SK-N-SH (cell line): ENCODE data around the gene ROPN1. TPM values are rescaled to one million over a fixed set of nuclear protein-coding genes. Genes with fewer than 3 reads are reported as not detected.

Experiments used
- CTCF ChIA-PET: fragments of 300-600, 350-600 bp; formaldehyde crosslinking; extraction: SDS; loops from one replicate; lab custom pipeline; 2021; lab: Yijun Ruan, JAX
- POLR2A ChIA-PET: fragments of 350-600 bp; sonication (Branson Sonifier 250); formaldehyde crosslinking; extraction: SDS; loops from one replicate; lab custom pipeline; 2020; ENCODE audit warnings: antibody characterized with exemption, inconsistent platforms; lab: Yijun Ruan, JAX
- DNase-seq: peaks from one replicate; pipeline ENCODE4 v3.0.0; 2012
- H2AFZ ChIP-seq: fragments of 200-600 bp; sonication (generic); 2 replicates; pipeline ENCODE4 v1.8.1; 2016; ENCODE audit warnings: antibody characterized with exemption, mild to moderate bottlenecking, low read depth
- H3F3A ChIP-seq: fragments of 200-600 bp; sonication (generic); replicated peaks from 2 replicates; pipeline ENCODE3; 2016; ENCODE audit warnings: antibody characterized with exemption, mild to moderate bottlenecking; ENCODE audit not compliant: insufficient read depth
- H3K27ac ChIP-seq, 2 experiments: fragments of 200-500 bp in 1 of 2; fragments of 200-600 bp in 1 of 2; sonication (Bioruptor generic) in 1 of 2; sonication (generic), shearing (Covaris generic) in 1 of 2; 2 replicates each; pipeline versions ENCODE4 v1.5.1 to v1.6.1; 2014 to 2016; ENCODE audit warnings: low read depth in 2 of 2, inconsistent platforms in 1 of 2, low read length in 1 of 2, mild to moderate bottlenecking in 1 of 2, mixed read lengths in 1 of 2
- H3K27me3 ChIP-seq: fragments of 200-600 bp; sonication (generic), shearing (Covaris generic); 2 replicates; pipeline ENCODE4 v1.6.1; 2016; ENCODE audit warnings: mixed run types; ENCODE audit not compliant: insufficient read depth
- H3K36me3 ChIP-seq, 2 experiments: fragments of 200-500 bp in 1 of 2; fragments of 200-600 bp in 1 of 2; sonication (Bioruptor generic) in 1 of 2; sonication (generic) in 1 of 2; replicated peaks in 1 of 2; 2 replicates each; pipeline versions ENCODE3 to v1.5.1; 2014 to 2016; ENCODE audit warnings: low read length in 1 of 2, mild to moderate bottlenecking in 1 of 2; ENCODE audit not compliant: insufficient read depth in 2 of 2, control insufficient read depth in 1 of 2
- H3K4me1 ChIP-seq, 2 experiments: fragments of 200-500 bp in 1 of 2; fragments of 200-600 bp in 1 of 2; sonication (Bioruptor generic) in 1 of 2; sonication (generic), shearing (Covaris generic) in 1 of 2; 2 replicates each; pipeline versions ENCODE4 v1.5.1 to v1.6.1; 2014 to 2016; ENCODE audit warnings: low read depth in 1 of 2, low read length in 1 of 2, mixed run types in 1 of 2; ENCODE audit not compliant: insufficient read depth in 2 of 2, control insufficient read depth in 1 of 2
- H3K4me2 ChIP-seq: fragments of 200-600 bp; sonication (generic), shearing (Covaris generic); 2 replicates; pipeline ENCODE4 v1.6.1; 2017; ENCODE audit warnings: mixed run types
- H3K4me3 ChIP-seq, 2 experiments: fragments of 200-500 bp in 1 of 2; fragments of 200-600 bp in 1 of 2; sonication (Bioruptor generic) in 1 of 2; sonication (generic), shearing (Covaris generic) in 1 of 2; 2 replicates each; pipeline versions ENCODE4 v1.5.1 to v1.8.1; 2014 to 2016; ENCODE audit warnings: low read depth in 2 of 2, inconsistent platforms in 1 of 2, low read length in 1 of 2, mild to moderate bottlenecking in 1 of 2, mixed read lengths in 1 of 2, moderate library complexity in 1 of 2
- H3K79me2 ChIP-seq: fragments of 200-600 bp; sonication (generic); 2 replicates; pipeline ENCODE4 v1.8.1; 2017; ENCODE audit warnings: mild to moderate bottlenecking; ENCODE audit not compliant: insufficient read depth
- H3K9ac ChIP-seq: fragments of 200-600 bp; sonication (generic); 2 replicates; pipeline ENCODE4 v1.6.1; 2017; ENCODE audit warnings: mixed run types
- H3K9me2 ChIP-seq: fragments of 200-600 bp; sonication (generic); 2 replicates; pipeline ENCODE4 v1.6.1; 2017; ENCODE audit warnings: mixed run types
- H3K9me3 ChIP-seq: fragments of 200-600 bp; sonication (generic); 2 replicates; pipeline ENCODE4 v1.6.1; 2017; ENCODE audit warnings: mixed run types, mild to moderate bottlenecking, moderate library complexity
- H4K20me1 ChIP-seq: fragments of 200-600 bp; sonication (generic); 2 replicates; pipeline ENCODE4 v1.6.1; 2017; ENCODE audit warnings: mild to moderate bottlenecking, mixed run types; ENCODE audit not compliant: insufficient read depth
- CTCF ChIP-seq: fragments of 200-600 bp; sonication (generic); IDR thresholded peaks from 2 replicates; pipeline ENCODE4 v1.6.1; 2017; ENCODE audit warnings: antibody characterized with exemption, mild to moderate bottlenecking, moderate library complexity
- EP300 ChIP-seq, 2 experiments: IDR thresholded peaks; 2 replicates each; pipeline versions ENCODE4 v1.4.0 to v1.6.1; 2012; ENCODE audit warnings: borderline replicate concordance in 1 of 2, low read depth in 1 of 2, low read length in 1 of 2
- FOXJ3 ChIP-seq: sonication (generic); formaldehyde crosslinking; IDR thresholded peaks from 2 replicates; pipeline ENCODE4 v1.5.1; 2020; ENCODE audit warnings: mild to moderate bottlenecking, missing genetic modification reagents
- JUND ChIP-seq: IDR thresholded peaks from 2 replicates; pipeline ENCODE4 v1.4.0; 2012
- NFIC ChIP-seq: IDR thresholded peaks from 2 replicates; pipeline ENCODE4 v1.4.0; 2012; ENCODE audit warnings: borderline replicate concordance
- POLR2AphosphoS5 ChIP-seq: IDR thresholded peaks from 2 replicates; pipeline ENCODE4 v1.6.1; 2012; ENCODE audit warnings: low read depth, low read length
- RCOR1 ChIP-seq: fragments of 150-350 bp; IDR thresholded peaks from 2 replicates; pipeline ENCODE4 v1.6.1; 2017; ENCODE audit warnings: antibody characterized with exemption, low read length
- REST ChIP-seq: IDR thresholded peaks from 2 replicates; pipeline ENCODE4 v1.6.1; 2012; ENCODE audit warnings: mild to moderate bottlenecking, low read depth, low read length, moderate library complexity
- SMC3 ChIP-seq: IDR thresholded peaks from 2 replicates; pipeline ENCODE4 v1.6.1; 2012; ENCODE audit warnings: low read depth, low read length, improper control_type of control experiment
- TAF1 ChIP-seq: IDR thresholded peaks from 2 replicates; pipeline ENCODE4 v1.6.1; 2012; ENCODE audit warnings: low read depth, mild to moderate bottlenecking, low read length, moderate library complexity, borderline replicate concordance
- USF1 ChIP-seq: IDR thresholded peaks from 2 replicates; pipeline ENCODE4 v1.4.0; 2012; ENCODE audit warnings: low read depth, borderline replicate concordance
- USF2 ChIP-seq: fragments of 150-350 bp; IDR thresholded peaks from 2 replicates; pipeline ENCODE4 v1.6.1; 2017; ENCODE audit warnings: antibody characterized with exemption, low read length, low read depth, borderline replicate concordance
- WGBS: methylation state at CpG from one replicate; pipeline ENCODE4 v1.1.6; 2017; ENCODE audit warnings: low lambda C conversion rate; 5-methylcytosine and 5-hydroxymethylcytosine counted together
- polyA plus RNA-seq, 3 experiments: library from polyadenylated mRNA; depleted of rRNA; stranded (reverse); fragments of >200 nt; gene quantifications; 2 replicates each; pipeline ENCODE4 v1.2.3, GENCODE V29; 2012

The ROPN1 gene
- polyA plus RNA-seq, 1 of the 3 experiments (the other 2 are of a cell fraction) = 0.05 TPM

- TF ChIP-seq TAF1 = no peak
- no peak for TF ChIP-seq POLR2AphosphoS5
- TF ChIP-seq CTCF = no peak
- TF ChIP-seq NFIC = no peak
- TF ChIP-seq SMC3 = no peak
- TF ChIP-seq RCOR1 = no peak
- TF ChIP-seq USF1 = no peak
- TF ChIP-seq REST = no peak
- TF ChIP-seq FOXJ3 (CRISPR knock-in tag) = no peak
- TF ChIP-seq JUND = no peak
- TF ChIP-seq USF2 = no peak
- no peak for TF ChIP-seq EP300 (IDR thresholded peaks at IDR 0.05; ENCODE audit: borderline replicate concordance in 1 of 2, low read depth in 1 of 2, low read length in 1 of 2)
- TF ChIP-seq, all 33 proteins: peak for 0
- Histone ChIP-seq H3F3A (peaks cover 14% of the 10 kb centered on the region), H3K9me2 (no peaks in the 10 kb centered on the region), H3K4me3 (no peak overlapping the region), H2AFZ (no peak overlapping the region), H3K4me1 (peaks cover 4 to 8% of the 10 kb centered on the region in 2 experiments; a peak in 2 of 4 replicates), H3K27ac (no peak overlapping the region; a peak in 1 of 4 replicates), H4K20me1 (no peaks in the 10 kb centered on the region), H3K9ac (no peak overlapping the region), H3K79me2 (no peaks in the 10 kb centered on the region), H3K4me2 (no peak overlapping the region), H3K27me3 (no peaks in the 10 kb centered on the region), H3K36me3 (peaks cover 72 to 78% of the 10 kb centered on the region in 2 experiments), H3K9me3 (no peaks in the 10 kb centered on the region)
- WGBS = 78% methylated on average over 2 of the region's 2 CpGs
- ChIA-PET POLR2A (no interaction called here), CTCF (no interaction called here)
- no peak for DNase-seq
Measured at GRCh38 chr3:123934250-123934649, 57.7 kb downstream of the ROPN1 start.
